ENCODE results near the gene NAA40. TPM values are rescaled to one million over a fixed set of nuclear protein-coding genes. Genes with fewer than 3 reads are reported as not detected.
A peak's percentile ranks its signal among the peaks of the same experiment; 100 is the strongest.

The NAA40 gene
- total and polyA plus RNA-seq, 3 donors from 2014 or later, result 44.8 to 57.5 (median 49.7) TPM

- no peak for DNase-seq
- intact Hi-C loops (cut with DNase I; ENCODE audit: low total_unique reads), result no loop called here
- 17 to 19% methylated on average over 25 to 30 of the region's 30 CpGs for WGBS, 2 donors
- peak overlapping the region; percentile 74 to 90 for H3K4me3 ChIP-seq
- no peaks in the 10 kb centered on the region for H3K36me3 ChIP-seq (ENCODE audit: low read depth, missing control alignments)
- H3K4me1 ChIP-seq, result no peaks in the 10 kb centered on the region
- TF ChIP-seq CTCF (IDR thresholded peaks at IDR 0.05), result no peak
- H3K27me3 ChIP-seq, result no peaks in the 10 kb centered on the region
- H3K27ac ChIP-seq, result peak overlapping the region in 1 of 2 donors; percentile 73
- no peaks in the 10 kb centered on the region for H3K9me3 ChIP-seq
Measured at GRCh38 chr11:63937713-63938478, 906 bp upstream of the NAA40 start.

GRCh38 chr11:63939397-63939891, 642 bp downstream of the NAA40 start:
- WGBS, 2 donors, result 1 to 3% methylated on average over 26 of the region's 26 CpGs
- peak overlapping the region; percentile 40 to 71 for H3K27ac ChIP-seq
- no peaks in the 10 kb centered on the region for H3K27me3 ChIP-seq
- H3K4me1 ChIP-seq, result peaks cover 5% of the 10 kb centered on the region
- peak overlapping the region; percentile 74 to 90 for H3K4me3 ChIP-seq
- intact Hi-C loops (cut with DNase I; ENCODE audit: low total_unique reads), result no loop called here
- no peaks in the 10 kb centered on the region for H3K9me3 ChIP-seq
- peak; percentile 30 for DNase-seq
- H3K36me3 ChIP-seq (ENCODE audit: low read depth, missing control alignments), result no peaks in the 10 kb centered on the region
- TF ChIP-seq CTCF (IDR thresholded peaks at IDR 0.05), result no peak
- no peak for TF ChIP-seq POLR2A (IDR thresholded peaks at IDR 0.05)

GRCh38 chr11:63940786-63941185, 2.0 kb downstream of the NAA40 start:
- WGBS, 2 donors, result 54 to 65% methylated on average over 6 of the region's 6 CpGs
- no peak overlapping the region for H3K4me3 ChIP-seq
- no peak overlapping the region for H3K27ac ChIP-seq
- no peaks in the 10 kb centered on the region for H3K9me3 ChIP-seq
- intact Hi-C loops (cut with DNase I; ENCODE audit: low total_unique reads), result loop anchor here (10.0 kb wide), 1 partner anchor 176 kb away; the partner anchor contains the start of gene ZFTA
- peaks cover 18% of the 10 kb centered on the region for H3K4me1 ChIP-seq
- no peak for TF ChIP-seq POLR2A (IDR thresholded peaks at IDR 0.05)
- no peak for TF ChIP-seq CTCF (IDR thresholded peaks at IDR 0.05)
- no peaks in the 10 kb centered on the region for H3K36me3 ChIP-seq (ENCODE audit: low read depth, missing control alignments)
- no peak for DNase-seq
- no peaks in the 10 kb centered on the region for H3K27me3 ChIP-seq

GRCh38 chr11:63941901-63942300, 3.1 kb downstream of the NAA40 start:
- WGBS, 2 donors, result 73 to 82% methylated on average over 4 of the region's 4 CpGs
- no peaks in the 10 kb centered on the region for H3K27me3 ChIP-seq
- peaks cover 18% of the 10 kb centered on the region for H3K4me1 ChIP-seq
- H3K9me3 ChIP-seq, result no peaks in the 10 kb centered on the region
- H3K27ac ChIP-seq, result no peak overlapping the region
- TF ChIP-seq POLR2A (IDR thresholded peaks at IDR 0.05) (no peak), CTCF (IDR thresholded peaks at IDR 0.05) (no peak)
- no peak overlapping the region for H3K4me3 ChIP-seq
- no peak for DNase-seq
- intact Hi-C loops (cut with DNase I; ENCODE audit: low total_unique reads), result loop anchor here (10.0 kb wide), 1 partner anchor 177 kb away; the partner anchor contains the start of gene ZFTA
- H3K36me3 ChIP-seq (ENCODE audit: low read depth, missing control alignments), result no peaks in the 10 kb centered on the region

Measured in testis (tissue), 3 donors.